K562 (cell line): ENCODE results near the gene PNMA6F. TPM values are rescaled to one million over a fixed set of nuclear protein-coding genes. Genes with fewer than 3 reads are reported as not detected.
"Not testable (repeated sequence)": the region's sequence is repeated elsewhere in the genome, so short reads cannot be mapped to it uniquely, and the experiment has no call there.

Experiments
- ATAC-seq: fragments of 200-7000 bp; cut with Tn5 transposase; 3 replicates; pipeline ENCODE4 v1.9.1; 2020; ENCODE audit warnings: moderate library complexity
- BruUV-seq: library from RNA; stranded (reverse); fragments of 400-500 nt; replicated peaks from 2 replicates; lab custom pipeline; 2021; lab: Mats Ljungman, UMichigan
- CTCF ChIA-PET: fragments of 300-600 bp; formaldehyde crosslinking; extraction: SDS; loops from one replicate; lab custom pipeline; 2021; ENCODE audit warnings: low intra/inter-chr PET ratio; lab: Yijun Ruan, JAX
- POLR2A ChIA-PET: fragments of 300-600, 350-650 bp; sonication (Branson Sonifier 250); formaldehyde crosslinking; extraction: SDS; loops from one replicate; lab custom pipeline; 2021; ENCODE audit warnings: antibody characterized with exemption, inconsistent platforms; lab: Yijun Ruan, JAX
- DNase-seq, 4 experiments: peaks; one replicate each; pipeline versions ENCODE4 v3.0.0 to v3.0.0-alpha.2; 2011 to 2018; ENCODE audit warnings: low spot score in 3 of 4, mixed read lengths in 3 of 4; ENCODE audit errors: extremely low read depth in 1 of 4
- FAIRE-seq: peaks from 2 replicates; lab custom pipeline; 2011; peaks lifted over from hg19 to GRCh38; lab: Jason Lieb, UNC
- H2AFZ ChIP-seq: 2 replicates; pipeline ENCODE4 v1.6.0; 2011; ENCODE audit warnings: low read depth, low read length, control low read depth, inconsistent platforms
- H3K27ac ChIP-seq: fragments of 200-600 bp; 3 replicates; pipeline ENCODE4 v1.8.0; 2011; ENCODE audit warnings: low read depth, mild to moderate bottlenecking, control low read depth, inconsistent platforms, low read length, moderate library complexity, mixed read lengths; ENCODE audit errors: extremely low read depth
- H3K27me3 ChIP-seq, 2 experiments: fragments of 300-600 bp in 1 of 2; 2 replicates in 1 of 2; 3 replicates in 1 of 2; pipeline versions ENCODE4 v1.6.0 to v1.8.0; 2011; ENCODE audit warnings: inconsistent platforms in 2 of 2, low read length in 2 of 2, mild to moderate bottlenecking in 1 of 2, mixed read lengths in 1 of 2, moderate library complexity in 1 of 2; ENCODE audit not compliant: control insufficient read depth in 2 of 2, insufficient read depth in 2 of 2
- H3K36me3 ChIP-seq: fragments of 300-600 bp; 3 replicates; pipeline ENCODE4 v1.8.0; 2011; ENCODE audit warnings: mild to moderate bottlenecking, low read length, inconsistent platforms; ENCODE audit not compliant: control insufficient read depth, insufficient read depth
- H3K4me1 ChIP-seq, 2 experiments: fragments of 200-600 bp in 1 of 2; replicated peaks in 1 of 2; 2 replicates in 1 of 2; 3 replicates in 1 of 2; pipeline versions ENCODE4 v1.5.1 to v1.8.0; 2011; ENCODE audit warnings: inconsistent platforms in 2 of 2, low read length in 2 of 2, mild to moderate bottlenecking in 1 of 2, mixed read lengths in 1 of 2, moderate library complexity in 1 of 2; ENCODE audit not compliant: control insufficient read depth in 2 of 2, insufficient read depth in 2 of 2
- H3K4me2 ChIP-seq: 2 replicates; pipeline ENCODE4 v1.6.1; 2011; ENCODE audit warnings: low read length, control low read depth, inconsistent platforms, mixed read lengths; ENCODE audit not compliant: insufficient read depth
- H3K4me3 ChIP-seq: fragments of 200-600 bp; sonication (generic), shearing (Covaris generic); 2 replicates; pipeline ENCODE4 v1.5.1; 2016; ENCODE audit warnings: control low read depth, inconsistent platforms
- H3K79me2 ChIP-seq: fragments of 200-600 bp; 3 replicates; pipeline ENCODE4 v1.8.0; 2011; ENCODE audit warnings: low read length, inconsistent platforms; ENCODE audit not compliant: control insufficient read depth, insufficient read depth
- H3K9ac ChIP-seq, 2 experiments: 2 replicates each; pipeline versions ENCODE4 v1.6.0 to v1.6.1; 2011; ENCODE audit warnings: low read depth in 2 of 2, low read length in 2 of 2, control low read depth in 1 of 2, inconsistent platforms in 1 of 2, mild to moderate bottlenecking in 1 of 2, mixed read lengths in 1 of 2; ENCODE audit not compliant: insufficient read depth in 1 of 2
- H3K9me1 ChIP-seq: one replicate; pipeline ENCODE4 v1.6.0; 2011; ENCODE audit warnings: inconsistent platforms, mild to moderate bottlenecking, low read length, moderate library complexity; ENCODE audit not compliant: control insufficient read depth, insufficient read depth
- H3K9me3 ChIP-seq: replicated peaks from 2 replicates; pipeline ENCODE4 v1.5.1; 2011; ENCODE audit warnings: low read depth, low read length, inconsistent platforms; ENCODE audit not compliant: control insufficient read depth, insufficient read depth
- H4K20me1 ChIP-seq: replicated peaks from 2 replicates; pipeline ENCODE4 v1.6.1; 2011; ENCODE audit warnings: low read length, inconsistent platforms, mixed read lengths; ENCODE audit not compliant: control insufficient read depth, insufficient read depth
- CEBPB ChIP-seq: fragments of 450-650 bp; IDR thresholded peaks from 2 replicates; pipeline ENCODE4 v1.6.1; 2016; ENCODE audit warnings: missing genetic modification characterization, missing compliant biosample characterization
- CEBPG ChIP-seq, 3 experiments: fragments of 200-800 bp in 1 of 3; sonication (Bioruptor generic) in 1 of 3; sonication (generic) in 1 of 3; formaldehyde crosslinking in 1 of 3; IDR thresholded peaks in 2 of 3; conservative IDR thresholded peaks in 1 of 3; 2 replicates each; pipeline versions ENCODE4 v1.6.1 to v1.8.0; 2016 to 2022; ENCODE audit warnings: missing compliant biosample characterization in 2 of 3, missing genetic modification characterization in 2 of 3, mild to moderate bottlenecking in 1 of 3, missing genetic modification reagents in 1 of 3
- NR1H2 ChIP-seq: sonication (generic); formaldehyde crosslinking; IDR thresholded peaks from 2 replicates; pipeline ENCODE4 v1.4.0; 2020; ENCODE audit warnings: mild to moderate bottlenecking, missing genetic modification reagents
- WGBS: fragments of 100-300 bp; shearing (Covaris generic); methylation state at CpG from one replicate; pipeline ENCODE4 v1.1.6; 2016; ENCODE audit warnings: low coverage, mixed read lengths; ENCODE audit not compliant: insufficient coverage; ENCODE audit errors: missing lambda C conversion rate; 5-methylcytosine and 5-hydroxymethylcytosine counted together
- in situ Hi-C: fragments of 300-500 bp; cut with MboI; formaldehyde crosslinking; loops from 4 replicates; pipeline ENCODE4 v1.15.0; 2018; ENCODE audit warnings: inconsistent platforms, mixed read lengths
- intact Hi-C: fragments of 100-400 bp; cut with micrococcal nuclease; formaldehyde crosslinking; loops from 2 replicates; pipeline ENCODE4 v1.14.2; 2022
- polyA plus RNA-seq, 8 experiments: library from polyadenylated mRNA; depleted of rRNA in 4 of 8; stranded (reverse) in 5 of 8; unstranded in 3 of 8; fragments of >200 nt; fragmentation: Nextera tagmentation in 2 of 8; fragmentation: Illumina TruSeq in 1 of 8; extraction: Ambion mirVana in 2 of 8; extraction: Trizol in 1 of 8; gene quantifications; 2 replicates each; pipeline versions ENCODE4 v1.2.1 to v1.2.3, GENCODE V29; 2011 to 2014; ENCODE audit warnings: inconsistent platforms in 1 of 8, missing spikeins in 1 of 8
- total RNA-seq, 7 experiments: library from RNA; depleted of rRNA in 6 of 7; stranded (reverse); fragments of >200 nt in 6 of 7; fragmentation: Illumina TruSeq in 2 of 7; extraction: Trizol in 2 of 7; gene quantifications; 2 replicates each; pipeline versions ENCODE4 v1.2.1 to v1.2.3, GENCODE V29; 2011 to 2021; ENCODE audit warnings: low replicate concordance in 1 of 7

The PNMA6F gene
- total and polyA plus RNA-seq, 9 of the 15 experiments (the other 6 are each of a cell fraction or from before 2014, with no cell fraction given), result not detected

- Histone ChIP-seq H3K4me2 (no peak overlapping the region), H3K27ac (no peak overlapping the region), H3K9me1 (no peaks in the 10 kb centered on the region), H3K9ac (no peak overlapping the region), H3K9me3 (no peaks in the 10 kb centered on the region), H4K20me1 (no peaks in the 10 kb centered on the region), H3K36me3 (no peaks in the 10 kb centered on the region), H3K4me3 (no peak overlapping the region), H3K79me2 (no peaks in the 10 kb centered on the region), H3K4me1 (no peaks in the 10 kb centered on the region), H3K27me3 (no peaks in the 10 kb centered on the region), H2AFZ (no peak overlapping the region)
- ATAC-seq (no peak), FAIRE-seq (no peak), DNase-seq (no peak)
- no peak for TF ChIP-seq NR1H2 (CRISPR knock-in tag)
- no TSS peak for BruUV-seq
- intact Hi-C loops (no loop called here), in situ Hi-C loops (no loop called here)
- CTCF ChIA-PET, result no interaction called here
- WGBS, result 0% methylated on average over 1 of the region's 1 CpG
- POLR2A ChIA-PET, result interaction anchor here (0.7 kb wide), 1 partner anchor 365 kb away, joined by 3 read pairs; no protein-coding TSS in a partner anchor
These were observed 24.2 kb downstream of the PNMA6F start for GRCh38 chrX:153297376-153297775.

- ATAC-seq, result peak; percentile 96
- 25% methylated on average over 3 of the region's 8 CpGs for WGBS
- H3K4me3 ChIP-seq; in situ Hi-C loops; H3K36me3 ChIP-seq; H3K27me3 ChIP-seq; H3K9ac ChIP-seq; intact Hi-C loops; H3K4me2 ChIP-seq; H3K27ac ChIP-seq; H3K79me2 ChIP-seq; H3K9me3 ChIP-seq; CTCF ChIA-PET; BruUV-seq; H3K4me1 ChIP-seq; H4K20me1 ChIP-seq; DNase-seq; H3K9me1 ChIP-seq; H2AFZ ChIP-seq; TF ChIP-seq CEBPG (CRISPR knock-in tag; IDR thresholded peaks at IDR 0.05): not testable (repeated sequence)
- POLR2A ChIA-PET, result interaction anchor here (0.8 kb wide), 1 partner anchor 64 kb away, joined by 3 read pairs; no protein-coding TSS in a partner anchor
- FAIRE-seq, result peak; percentile 80
- 0 out of 2 replicates have a peak, but pooled peaks have one; percentile 18 for TF ChIP-seq CEBPB
- peak in 1 of 2 experiments; percentile 28; a peak in 1 of 4 replicates for TF ChIP-seq CEBPG (tag; conservative IDR thresholded peaks at IDR 0.05 in 1 of 2, IDR thresholded peaks at IDR 0.05 in 1 of 2)
These were observed 28.0 kb downstream of the PNMA6F start for GRCh38 chrX:153293485-153294071.

- H2AFZ ChIP-seq, H3K27me3 ChIP-seq, H3K4me2 ChIP-seq, H3K9me3 ChIP-seq, ATAC-seq, DNase-seq, CTCF ChIA-PET, H3K36me3 ChIP-seq, H4K20me1 ChIP-seq, BruUV-seq, H3K4me1 ChIP-seq, H3K9me1 ChIP-seq, intact Hi-C loops, H3K79me2 ChIP-seq, in situ Hi-C loops, H3K4me3 ChIP-seq, POLR2A ChIA-PET, H3K9ac ChIP-seq, H3K27ac ChIP-seq: not testable (repeated sequence)
- WGBS, result no CpG with 5 or more reads among the region's 2 CpGs
- peak; percentile 60 for FAIRE-seq
These were observed 32.8 kb downstream of the PNMA6F start for GRCh38 chrX:153288807-153289206.
